Measurements from ENCODE around the gene TSPAN31.

Gene TSPAN31

DNA sequence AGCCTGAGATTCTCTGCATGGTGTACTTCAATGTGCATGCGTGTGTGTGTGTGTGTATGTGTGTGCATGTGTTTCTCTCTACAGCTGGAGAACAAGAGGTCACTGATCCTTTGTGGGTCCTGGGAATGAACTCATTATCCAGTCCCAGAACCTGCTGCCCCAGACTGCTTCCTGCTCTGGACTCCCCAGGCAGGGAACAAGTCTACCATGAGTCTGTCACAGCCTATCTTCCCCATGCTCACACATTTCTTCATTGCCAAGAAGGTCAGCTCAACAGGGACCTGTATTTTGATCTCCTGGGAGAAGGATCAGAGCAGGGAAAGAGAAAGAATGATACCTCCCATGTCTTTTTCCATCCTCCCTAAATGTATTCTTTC lies 3.4 kb upstream of the TSPAN31 start:
- TF ChIP-seq POLR2AphosphoS5 (IDR thresholded peaks at IDR 0.05; ENCODE audit: low read depth, low read length) (no peak), SIN3A (IDR thresholded peaks at IDR 0.05; ENCODE audit: borderline replicate concordance, insufficient read depth, low read length) (no peak), FOXP2 (optimal IDR thresholded peaks at IDR 0.05; ENCODE audit: borderline replicate concordance, extremely low read depth, extremely low read length, insufficient read depth) (no peak), TAF1 (IDR thresholded peaks at IDR 0.05; ENCODE audit: borderline replicate concordance, insufficient read depth, low read length) (no peak)
- TF ChIP-seq, protein P1, sequence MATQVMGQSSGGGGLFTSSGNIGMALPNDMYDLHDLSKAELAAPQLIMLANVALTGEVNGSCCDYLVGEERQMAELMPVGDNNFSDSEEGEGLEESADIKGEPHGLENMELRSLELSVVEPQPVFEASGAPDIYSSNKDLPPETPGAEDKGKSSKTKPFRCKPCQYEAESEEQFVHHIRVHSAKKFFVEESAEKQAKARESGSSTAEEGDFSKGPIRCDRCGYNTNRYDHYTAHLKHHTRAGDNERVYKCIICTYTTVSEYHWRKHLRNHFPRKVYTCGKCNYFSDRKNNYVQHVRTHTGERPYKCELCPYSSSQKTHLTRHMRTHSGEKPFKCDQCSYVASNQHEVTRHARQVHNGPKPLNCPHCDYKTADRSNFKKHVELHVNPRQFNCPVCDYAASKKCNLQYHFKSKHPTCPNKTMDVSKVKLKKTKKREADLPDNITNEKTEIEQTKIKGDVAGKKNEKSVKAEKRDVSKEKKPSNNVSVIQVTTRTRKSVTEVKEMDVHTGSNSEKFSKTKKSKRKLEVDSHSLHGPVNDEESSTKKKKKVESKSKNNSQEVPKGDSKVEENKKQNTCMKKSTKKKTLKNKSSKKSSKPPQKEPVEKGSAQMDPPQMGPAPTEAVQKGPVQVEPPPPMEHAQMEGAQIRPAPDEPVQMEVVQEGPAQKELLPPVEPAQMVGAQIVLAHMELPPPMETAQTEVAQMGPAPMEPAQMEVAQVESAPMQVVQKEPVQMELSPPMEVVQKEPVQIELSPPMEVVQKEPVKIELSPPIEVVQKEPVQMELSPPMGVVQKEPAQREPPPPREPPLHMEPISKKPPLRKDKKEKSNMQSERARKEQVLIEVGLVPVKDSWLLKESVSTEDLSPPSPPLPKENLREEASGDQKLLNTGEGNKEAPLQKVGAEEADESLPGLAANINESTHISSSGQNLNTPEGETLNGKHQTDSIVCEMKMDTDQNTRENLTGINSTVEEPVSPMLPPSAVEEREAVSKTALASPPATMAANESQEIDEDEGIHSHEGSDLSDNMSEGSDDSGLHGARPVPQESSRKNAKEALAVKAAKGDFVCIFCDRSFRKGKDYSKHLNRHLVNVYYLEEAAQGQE (IDR thresholded peaks at IDR 0.05; ENCODE audit: insufficient read depth in 1 of 2, low read depth in 2 of 2, low read length in 2 of 2): no peak

DNA sequence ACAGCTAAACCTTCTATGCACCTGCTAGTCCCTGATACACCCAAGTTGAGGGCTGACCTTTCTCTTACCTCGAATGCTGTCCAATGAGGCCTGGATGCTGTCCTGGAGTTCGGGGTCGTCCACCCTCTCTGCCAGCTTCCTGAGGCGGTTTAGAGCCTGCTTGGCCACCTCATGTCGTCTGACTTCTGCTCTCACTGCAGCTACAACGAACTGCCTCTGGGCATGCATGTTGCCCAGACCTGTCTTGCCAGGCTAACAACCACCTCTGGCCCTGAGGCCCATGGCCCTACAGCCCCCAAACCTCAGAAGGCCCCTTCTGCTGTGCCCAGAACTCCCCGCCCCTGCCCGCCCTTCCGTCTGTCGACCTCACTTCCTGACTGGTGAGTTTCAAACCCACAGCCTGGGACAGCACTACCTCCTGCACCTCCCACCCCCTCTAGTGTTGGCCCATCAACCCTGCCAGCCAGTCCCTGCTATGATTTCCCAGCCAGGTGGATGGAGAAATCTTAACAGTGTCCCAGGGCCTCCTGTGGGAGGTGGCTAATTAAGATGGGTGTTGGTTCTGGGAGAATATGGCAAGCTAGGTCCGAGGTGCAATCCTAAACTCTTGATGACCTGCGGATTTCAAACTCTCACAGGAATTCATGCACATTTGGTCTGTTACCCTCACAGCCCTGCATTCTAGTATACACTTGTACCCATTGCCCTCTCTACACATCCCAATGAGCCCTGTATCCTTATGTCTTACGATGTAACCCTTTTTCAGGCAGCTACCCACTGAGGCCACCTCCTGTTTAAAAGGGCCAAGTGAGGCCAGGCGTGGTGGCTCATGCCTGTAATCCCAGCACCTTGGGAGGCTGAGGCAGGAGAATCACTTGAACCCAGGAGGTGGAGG lies 2.7 kb upstream of the TSPAN31 start:
- TF ChIP-seq SIN3A (IDR thresholded peaks at IDR 0.05; ENCODE audit: borderline replicate concordance, insufficient read depth, low read length): no peak
- TF ChIP-seq, protein P1 (IDR thresholded peaks at IDR 0.05; ENCODE audit: insufficient read depth in 1 of 2, low read depth in 2 of 2, low read length in 2 of 2): no peak
- no peak for TF ChIP-seq FOXP2 (optimal IDR thresholded peaks at IDR 0.05; ENCODE audit: borderline replicate concordance, extremely low read depth, extremely low read length, insufficient read depth)
- TF ChIP-seq POLR2AphosphoS5 (IDR thresholded peaks at IDR 0.05; ENCODE audit: low read depth, low read length): no peak
- TF ChIP-seq TAF1 (IDR thresholded peaks at IDR 0.05; ENCODE audit: borderline replicate concordance, insufficient read depth, low read length): no peak

DNA sequence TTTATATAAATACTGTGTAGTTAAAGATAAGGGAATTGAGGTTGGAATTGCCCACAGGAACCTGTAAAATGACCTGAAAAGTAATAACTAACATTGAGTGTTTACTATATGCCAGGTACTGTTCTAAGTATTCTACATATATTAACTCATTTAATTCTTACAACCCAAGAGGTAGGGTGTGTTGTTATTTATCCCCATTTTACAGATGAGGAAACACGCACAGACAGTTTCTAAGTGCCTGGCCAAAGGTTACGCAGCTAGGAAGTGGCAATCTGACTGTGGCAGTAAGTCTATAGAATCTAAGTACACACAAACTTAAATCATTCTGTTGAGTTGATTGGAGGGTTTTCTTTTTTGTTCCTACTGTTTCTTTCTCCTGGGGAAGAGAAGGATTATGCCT lies 1.1 kb upstream of the TSPAN31 start:
- TF ChIP-seq POLR2AphosphoS5 (IDR thresholded peaks at IDR 0.05; ENCODE audit: low read depth, low read length): no peak

DNA sequence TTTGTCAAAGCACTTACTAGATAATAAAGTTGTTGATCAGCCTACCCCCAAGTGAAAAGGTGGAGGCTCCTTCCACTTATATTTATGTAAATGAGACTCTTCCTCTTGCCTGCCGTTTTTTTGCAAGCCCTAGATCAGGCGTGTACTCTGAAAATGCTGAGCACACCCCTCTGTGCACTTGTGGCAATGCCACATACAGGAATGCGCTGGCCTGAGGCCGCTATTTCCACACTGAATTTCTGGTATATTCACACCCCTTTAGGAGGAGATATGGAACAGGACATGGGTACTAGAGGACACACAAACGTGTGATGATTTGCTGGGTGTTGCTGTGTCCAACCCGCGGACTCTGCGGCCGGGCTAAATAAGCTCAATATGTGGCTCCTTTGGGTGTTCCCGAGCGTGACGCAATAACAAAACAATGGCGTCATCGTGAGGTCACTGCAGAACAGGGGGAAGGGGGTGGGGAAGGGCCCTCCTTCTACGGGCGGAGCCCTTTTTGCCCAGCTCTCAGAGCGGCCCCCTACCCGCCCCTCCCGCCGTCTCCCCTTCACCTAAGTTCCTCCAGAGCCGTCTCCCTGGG lies 554 bp upstream of the TSPAN31 start:
- TF ChIP-seq SIN3A (IDR thresholded peaks at IDR 0.05; ENCODE audit: borderline replicate concordance, insufficient read depth, low read length) (no peak), TAF1 (IDR thresholded peaks at IDR 0.05; ENCODE audit: borderline replicate concordance, insufficient read depth, low read length) (no peak), POLR2AphosphoS5 (IDR thresholded peaks at IDR 0.05; ENCODE audit: low read depth, low read length) (no peak), FOXP2 (optimal IDR thresholded peaks at IDR 0.05; ENCODE audit: borderline replicate concordance, extremely low read depth, extremely low read length, insufficient read depth) (no peak)
- TF ChIP-seq, protein P1 (IDR thresholded peaks at IDR 0.05; ENCODE audit: insufficient read depth in 1 of 2, low read depth in 2 of 2, low read length in 2 of 2): no peak

DNA sequence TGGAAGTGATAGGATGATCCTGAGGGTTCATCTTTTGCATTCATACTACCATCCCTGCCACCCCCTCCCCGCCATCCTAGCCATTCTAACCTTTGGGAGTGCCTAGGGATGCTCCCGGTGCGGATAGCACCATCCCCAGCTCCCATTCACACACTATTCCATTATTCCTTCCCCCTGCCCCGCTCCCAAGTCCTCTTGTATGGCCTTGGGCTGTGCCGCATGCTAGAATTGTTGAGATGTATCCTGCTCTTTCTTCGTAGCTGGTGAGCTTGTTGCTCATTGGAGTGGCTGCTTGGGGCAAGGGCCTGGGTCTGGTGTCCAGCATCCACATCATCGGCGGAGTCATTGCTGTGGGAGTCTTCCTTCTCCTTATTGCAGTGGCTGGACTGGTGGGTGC lies 644 bp downstream of the TSPAN31 start:
- peak; percentile 30; the same call in 1 of the 2 replicates for TF ChIP-seq POLR2AphosphoS5 (IDR thresholded peaks at IDR 0.05; ENCODE audit: low read depth, low read length)
- TF ChIP-seq SIN3A (IDR thresholded peaks at IDR 0.05; ENCODE audit: borderline replicate concordance, insufficient read depth, low read length): no peak

DNA sequence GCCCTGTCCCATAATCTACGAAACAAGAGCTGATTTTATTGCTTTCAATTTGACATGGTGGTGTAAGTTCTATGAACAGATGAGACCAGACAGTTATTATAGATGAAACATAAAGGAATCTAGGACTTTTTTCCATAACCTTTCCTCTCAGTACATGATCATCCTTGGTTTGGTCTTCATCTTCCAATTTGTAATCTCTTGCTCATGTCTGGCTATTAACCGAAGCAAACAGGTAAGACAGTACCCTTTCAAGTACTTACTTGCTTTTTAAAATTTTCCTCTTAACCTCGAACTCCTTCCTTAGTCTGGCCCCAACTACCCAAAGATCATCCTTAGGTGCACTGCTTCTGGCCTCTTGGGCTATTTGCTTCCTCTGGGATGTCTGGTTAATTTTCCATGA lies 1.2 kb downstream of the TSPAN31 start:
- TF ChIP-seq SIN3A (IDR thresholded peaks at IDR 0.05; ENCODE audit: borderline replicate concordance, insufficient read depth, low read length) (no peak), TAF1 (IDR thresholded peaks at IDR 0.05; ENCODE audit: borderline replicate concordance, insufficient read depth, low read length) (no peak), FOXP2 (optimal IDR thresholded peaks at IDR 0.05; ENCODE audit: borderline replicate concordance, extremely low read depth, extremely low read length, insufficient read depth) (no peak), POLR2AphosphoS5 (IDR thresholded peaks at IDR 0.05; ENCODE audit: low read depth, low read length) (no peak; the same call in 1 of the 2 replicates)
- TF ChIP-seq, protein P1 (IDR thresholded peaks at IDR 0.05; ENCODE audit: insufficient read depth in 1 of 2, low read depth in 2 of 2, low read length in 2 of 2): no peak
